ENCODE results near the gene MGAT5.

GRCh38 chr2:134247679-134248078 lies 6.2 kb upstream of the MGAT5 start:
- TF ChIP-seq POU6F1 (CRISPR knock-in tag; IDR thresholded peaks at IDR 0.05; ENCODE audit: borderline replicate concordance, low read depth) (no peak), TOX (CRISPR knock-in tag; IDR thresholded peaks at IDR 0.05; ENCODE audit: borderline replicate concordance) (no peak), ZFP3 (CRISPR knock-in tag; IDR thresholded peaks at IDR 0.05) (no peak), PATZ1 (CRISPR knock-in tag; IDR thresholded peaks at IDR 0.05; ENCODE audit: borderline replicate concordance) (no peak), ZFP30 (CRISPR knock-in tag; IDR thresholded peaks at IDR 0.05) (no peak), RARB (CRISPR knock-in tag; IDR thresholded peaks at IDR 0.05) (no peak), SNAI2 (CRISPR knock-in tag; IDR thresholded peaks at IDR 0.05) (no peak), GLIS3 (CRISPR knock-in tag; IDR thresholded peaks at IDR 0.05) (no peak), CSDC2 (CRISPR knock-in tag; IDR thresholded peaks at IDR 0.05) (no peak), ZC3H10 (CRISPR knock-in tag; IDR thresholded peaks at IDR 0.05) (no peak), OSR1 (CRISPR knock-in tag; IDR thresholded peaks at IDR 0.05) (no peak), ARNTL (CRISPR knock-in tag; IDR thresholded peaks at IDR 0.05; ENCODE audit: borderline replicate concordance, low read depth) (no peak)
